Adrenal gland (tissue), 5 donors: Measurements from ENCODE around the gene SORBS1.

Experiments
- POLR2A ChIP-seq, 2 donors: fragments of 450-650 bp; IDR thresholded peaks; one replicate each; pipeline ENCODE4 v1.6.1; 2017; ENCODE audit warnings: antibody characterized with exemption in 2 of 2, mild to moderate bottlenecking in 2 of 2, moderate library complexity in 1 of 2
- TF ChIP-seq, protein P1 (sequence below), 6 experiments: fragments of 450-650 bp in 4 of 6; fragments of 200-600 bp in 2 of 6; sonication (generic) in 1 of 6; IDR thresholded peaks; 1 replicate in 5 of 6; 2 replicates in 1 of 6; pipeline versions ENCODE4 v1.5.1 to v1.8.0; 2016 to 2021; ENCODE audit warnings: antibody characterized with exemption in 6 of 6, mild to moderate bottlenecking in 2 of 6, moderate library complexity in 1 of 6
- donor health status: DM: no; HTN: no; CAD: no.

DNA sequence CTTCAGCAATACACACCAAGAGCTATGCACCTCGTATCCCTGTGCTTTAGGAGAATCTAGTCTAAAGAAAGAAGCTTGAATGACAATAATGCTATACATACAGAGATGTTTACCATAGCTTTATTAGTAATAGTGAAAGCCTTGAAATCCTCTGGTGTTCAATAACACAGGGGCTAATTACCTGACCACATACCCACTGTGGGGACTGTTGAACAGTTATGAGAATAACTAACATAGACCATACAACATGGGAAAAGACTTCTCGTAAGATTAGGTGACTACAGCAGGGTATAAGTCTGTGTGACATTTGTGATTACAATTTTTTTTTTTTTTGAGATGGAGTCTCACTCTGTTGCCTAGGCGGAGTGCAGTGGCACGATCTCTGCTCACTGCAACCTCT lies 111.0 kb downstream of the SORBS1 start:
- TF ChIP-seq, protein P1, sequence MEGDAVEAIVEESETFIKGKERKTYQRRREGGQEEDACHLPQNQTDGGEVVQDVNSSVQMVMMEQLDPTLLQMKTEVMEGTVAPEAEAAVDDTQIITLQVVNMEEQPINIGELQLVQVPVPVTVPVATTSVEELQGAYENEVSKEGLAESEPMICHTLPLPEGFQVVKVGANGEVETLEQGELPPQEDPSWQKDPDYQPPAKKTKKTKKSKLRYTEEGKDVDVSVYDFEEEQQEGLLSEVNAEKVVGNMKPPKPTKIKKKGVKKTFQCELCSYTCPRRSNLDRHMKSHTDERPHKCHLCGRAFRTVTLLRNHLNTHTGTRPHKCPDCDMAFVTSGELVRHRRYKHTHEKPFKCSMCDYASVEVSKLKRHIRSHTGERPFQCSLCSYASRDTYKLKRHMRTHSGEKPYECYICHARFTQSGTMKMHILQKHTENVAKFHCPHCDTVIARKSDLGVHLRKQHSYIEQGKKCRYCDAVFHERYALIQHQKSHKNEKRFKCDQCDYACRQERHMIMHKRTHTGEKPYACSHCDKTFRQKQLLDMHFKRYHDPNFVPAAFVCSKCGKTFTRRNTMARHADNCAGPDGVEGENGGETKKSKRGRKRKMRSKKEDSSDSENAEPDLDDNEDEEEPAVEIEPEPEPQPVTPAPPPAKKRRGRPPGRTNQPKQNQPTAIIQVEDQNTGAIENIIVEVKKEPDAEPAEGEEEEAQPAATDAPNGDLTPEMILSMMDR (IDR thresholded peaks at IDR 0.05), result no peak
- no peak for TF ChIP-seq POLR2A (IDR thresholded peaks at IDR 0.05)
